NCI-H446 (cell line): Measurements from ENCODE around the gene CPA2.

ENCODE experiments used
- DNase-seq, 2 experiments: peaks; one replicate each; lab custom pipeline; 2025; lab: John Stamatoyannopoulos, UW

Gene CPA2

GRCh38 chr7:130279906-130280305 is 13.2 kb downstream of the CPA2 start:
- peak in 1 of 2 experiments; percentile 7 for DNase-seq

GRCh38 chr7:130281260-130281659 is 14.6 kb downstream of the CPA2 start:
- DNase-seq = peak; percentile 17 to 76

GRCh38 chr7:130286881-130287280 is 20.2 kb downstream of the CPA2 start:
- no peak for DNase-seq

- no peak for DNase-seq
Observed at GRCh38 chr7:130288168-130288567, 21.5 kb downstream of the CPA2 start.

GRCh38 chr7:130288829-130289228 is 22.2 kb downstream of the CPA2 start:
- no peak for DNase-seq

GRCh38 chr7:130289478-130289877 is 22.8 kb downstream of the CPA2 start:
- no peak for DNase-seq

GRCh38 chr7:130290745-130291144 is 24.1 kb downstream of the CPA2 start:
- DNase-seq = no peak

- peak in 1 of 2 experiments; percentile 38 for DNase-seq
Observed at GRCh38 chr7:130292682-130293257, 26.1 kb downstream of the CPA2 start, which contains the start of gene CPA4. TSS of gene CPA4 (plus strand) at chr7:130293161. CDS start at chr7:130293181, 20 bp downstream.

GRCh38 chr7:130293521-130293920 is 26.9 kb downstream of the CPA2 start:
- no peak for DNase-seq

- DNase-seq = no peak
Observed at GRCh38 chr7:130294314-130294713, 27.7 kb downstream of the CPA2 start.

- no peak for DNase-seq
Observed at GRCh38 chr7:130296221-130296951, 29.7 kb downstream of the CPA2 start.

GRCh38 chr7:130297628-130298543 is 31.2 kb downstream of the CPA2 start:
- DNase-seq = no peak

GRCh38 chr7:130298544-130299326 is 32.1 kb downstream of the CPA2 start:
- no peak for DNase-seq

- DNase-seq = peak in 1 of 2 experiments; percentile 25
Observed at GRCh38 chr7:130299866-130300265, 33.2 kb downstream of the CPA2 start.

- no peak for DNase-seq
Observed at GRCh38 chr7:130301501-130302020, 34.9 kb downstream of the CPA2 start.

- no peak for DNase-seq
Observed at GRCh38 chr7:130302649-130303048, 36.0 kb downstream of the CPA2 start.

- DNase-seq = no peak
Observed at GRCh38 chr7:130303127-130303526, 36.5 kb downstream of the CPA2 start.

GRCh38 chr7:130303551-130303950 is 36.9 kb downstream of the CPA2 start:
- no peak for DNase-seq

- no peak for DNase-seq
Observed at GRCh38 chr7:130303982-130304381, 37.3 kb downstream of the CPA2 start.

- no peak for DNase-seq
Observed at GRCh38 chr7:130304878-130305277, 38.2 kb downstream of the CPA2 start.

- DNase-seq = no peak
Observed at GRCh38 chr7:130305433-130306042, 38.9 kb downstream of the CPA2 start.
